Hepatocyte (in vitro differentiated cells): ENCODE measurements around the gene FAM167B. TPM values are rescaled to one million over a fixed set of nuclear protein-coding genes. Genes with fewer than 3 reads are reported as not detected.

ENCODE experiments used
- DNase-seq: peaks from one replicate; pipeline ENCODE4 v3.0.0-alpha.2; 2016; ENCODE audit warnings: low spot score
- H2AFZ ChIP-seq: fragments of 200-600 bp; sonication (generic); 2 replicates; pipeline ENCODE4 v1.6.0; 2016; ENCODE audit warnings: antibody characterized with exemption, mild to moderate bottlenecking
- H3K27ac ChIP-seq: fragments of 200-600 bp; sonication (generic); 2 replicates; pipeline ENCODE4 v1.5.1; 2016; ENCODE audit warnings: mild to moderate bottlenecking
- H3K27me3 ChIP-seq: fragments of 200-600 bp; sonication (generic); 2 replicates; pipeline ENCODE4 v1.6.1; 2016
- H3K36me3 ChIP-seq: fragments of 200-600 bp; sonication (generic); replicated peaks from 2 replicates; pipeline ENCODE4 v1.5.1; 2016; ENCODE audit warnings: low read depth; ENCODE audit not compliant: insufficient read depth
- H3K4me1 ChIP-seq: fragments of 200-600 bp; sonication (generic); 2 replicates; pipeline ENCODE4 v1.5.1; 2016; ENCODE audit warnings: mild to moderate bottlenecking, moderate library complexity; ENCODE audit not compliant: insufficient read depth
- H3K4me2 ChIP-seq: fragments of 200-600 bp; sonication (generic); 2 replicates; pipeline ENCODE4 v1.6.0; 2016
- H3K4me3 ChIP-seq: fragments of 200-600 bp; sonication (generic); 2 replicates; pipeline ENCODE4 v1.5.1; 2016; ENCODE audit warnings: mild to moderate bottlenecking
- H3K79me2 ChIP-seq: fragments of 200-600 bp; sonication (generic); 2 replicates; pipeline ENCODE4 v1.6.0; 2017; ENCODE audit warnings: mild to moderate bottlenecking
- H3K9me2 ChIP-seq: fragments of 200-600 bp; sonication (generic); replicated peaks from 2 replicates; pipeline ENCODE4 v1.6.0; 2017; ENCODE audit warnings: mild to moderate bottlenecking; ENCODE audit not compliant: insufficient read depth
- H3K9me3 ChIP-seq: fragments of 200-600 bp; sonication (generic); 2 replicates; pipeline ENCODE4 v1.5.1; 2016; ENCODE audit warnings: low read depth, mild to moderate bottlenecking
- H4K20me1 ChIP-seq: fragments of 200-600 bp; sonication (generic); 2 replicates; pipeline ENCODE4 v1.6.0; 2016; ENCODE audit warnings: mild to moderate bottlenecking; ENCODE audit not compliant: insufficient read depth, poor library complexity, severe bottlenecking
- EZH2 ChIP-seq: fragments of 200-600 bp; sonication (generic); IDR thresholded peaks from 2 replicates; pipeline ENCODE4 v1.6.1; 2016; ENCODE audit warnings: antibody characterized with exemption, mild to moderate bottlenecking, borderline replicate concordance
- EZH2phosphoT487 ChIP-seq: fragments of 200-600 bp; sonication (generic); IDR thresholded peaks from one replicate; pipeline ENCODE4 v1.6.1; 2018; ENCODE audit warnings: antibody characterized with exemption, mild to moderate bottlenecking, low read depth, moderate library complexity; ENCODE audit not compliant: unreplicated experiment, severe bottlenecking
- WGBS: methylation state at CpG from one replicate; pipeline ENCODE4 v1.1.6; 2016; ENCODE audit warnings: low lambda C conversion rate; ENCODE audit errors: missing lambda C conversion rate; 5-methylcytosine and 5-hydroxymethylcytosine counted together
- polyA plus RNA-seq: library from polyadenylated mRNA; unstranded; fragments of >200 nt; fragmentation: Nextera tagmentation; extraction: Ambion mirVana; gene quantifications from 2 replicates; pipeline ENCODE4 v1.2.1, GENCODE V29; 2016
- total RNA-seq: library from RNA; depleted of rRNA; stranded (reverse); fragments of >200 nt; gene quantifications from 2 replicates; pipeline ENCODE4 v1.2.3, GENCODE V29; 2014
- TF ChIP-seq, protein P1 (sequence below): fragments of 200-600 bp; sonication (generic); IDR thresholded peaks from 2 replicates; pipeline ENCODE4 v1.5.1; 2016; ENCODE audit warnings: antibody characterized with exemption, mild to moderate bottlenecking; ENCODE audit not compliant: poor library complexity

FAM167B gene
- total and polyA plus RNA-seq, 2 experiments from 2014 or later, result 0.53 to 0.75 TPM

- no peak overlapping the region for H3K4me3 ChIP-seq
- H3K79me2 ChIP-seq, result peaks cover 19% of the 10 kb centered on the region
- H3K36me3 ChIP-seq, result no peaks in the 10 kb centered on the region
- H2AFZ ChIP-seq, result no peak overlapping the region
- 96% methylated on average over 5 of the region's 5 CpGs for WGBS
- H3K4me2 ChIP-seq, result no peak overlapping the region
- H4K20me1 ChIP-seq, result no peaks in the 10 kb centered on the region
- peaks cover 12% of the 10 kb centered on the region for H3K4me1 ChIP-seq
- TF ChIP-seq EZH2phosphoT487, result no peak
- TF ChIP-seq EZH2, result no peak
- TF ChIP-seq, protein P1, sequence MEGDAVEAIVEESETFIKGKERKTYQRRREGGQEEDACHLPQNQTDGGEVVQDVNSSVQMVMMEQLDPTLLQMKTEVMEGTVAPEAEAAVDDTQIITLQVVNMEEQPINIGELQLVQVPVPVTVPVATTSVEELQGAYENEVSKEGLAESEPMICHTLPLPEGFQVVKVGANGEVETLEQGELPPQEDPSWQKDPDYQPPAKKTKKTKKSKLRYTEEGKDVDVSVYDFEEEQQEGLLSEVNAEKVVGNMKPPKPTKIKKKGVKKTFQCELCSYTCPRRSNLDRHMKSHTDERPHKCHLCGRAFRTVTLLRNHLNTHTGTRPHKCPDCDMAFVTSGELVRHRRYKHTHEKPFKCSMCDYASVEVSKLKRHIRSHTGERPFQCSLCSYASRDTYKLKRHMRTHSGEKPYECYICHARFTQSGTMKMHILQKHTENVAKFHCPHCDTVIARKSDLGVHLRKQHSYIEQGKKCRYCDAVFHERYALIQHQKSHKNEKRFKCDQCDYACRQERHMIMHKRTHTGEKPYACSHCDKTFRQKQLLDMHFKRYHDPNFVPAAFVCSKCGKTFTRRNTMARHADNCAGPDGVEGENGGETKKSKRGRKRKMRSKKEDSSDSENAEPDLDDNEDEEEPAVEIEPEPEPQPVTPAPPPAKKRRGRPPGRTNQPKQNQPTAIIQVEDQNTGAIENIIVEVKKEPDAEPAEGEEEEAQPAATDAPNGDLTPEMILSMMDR, result no peak
- peak overlapping the region; percentile 83 for H3K27ac ChIP-seq
- no peaks in the 10 kb centered on the region for H3K9me3 ChIP-seq
- H3K27me3 ChIP-seq, result no peaks in the 10 kb centered on the region
- DNase-seq, result no peak
- H3K9me2 ChIP-seq, result no peaks in the 10 kb centered on the region
Measured at GRCh38 chr1:32216566-32216965, 30.5 kb upstream of the FAM167B start.

GRCh38 chr1:32219022-32219421 lies 28.0 kb upstream of the FAM167B start:
- Histone ChIP-seq H3K36me3 (no peaks in the 10 kb centered on the region), H3K9me3 (no peaks in the 10 kb centered on the region), H3K4me3 (no peak overlapping the region), H3K79me2 (peaks cover 40% of the 10 kb centered on the region), H3K4me1 (peaks cover 24% of the 10 kb centered on the region), H3K27me3 (no peaks in the 10 kb centered on the region), H3K27ac (no peak overlapping the region), H2AFZ (no peak overlapping the region), H3K9me2 (no peaks in the 10 kb centered on the region), H4K20me1 (no peaks in the 10 kb centered on the region), H3K4me2 (no peak overlapping the region)
- 83% methylated on average over 7 of the region's 7 CpGs for WGBS
- DNase-seq, result no peak
- TF ChIP-seq EZH2phosphoT487, result no peak
- TF ChIP-seq, protein P1, result no peak
- TF ChIP-seq EZH2, result no peak

DNA sequence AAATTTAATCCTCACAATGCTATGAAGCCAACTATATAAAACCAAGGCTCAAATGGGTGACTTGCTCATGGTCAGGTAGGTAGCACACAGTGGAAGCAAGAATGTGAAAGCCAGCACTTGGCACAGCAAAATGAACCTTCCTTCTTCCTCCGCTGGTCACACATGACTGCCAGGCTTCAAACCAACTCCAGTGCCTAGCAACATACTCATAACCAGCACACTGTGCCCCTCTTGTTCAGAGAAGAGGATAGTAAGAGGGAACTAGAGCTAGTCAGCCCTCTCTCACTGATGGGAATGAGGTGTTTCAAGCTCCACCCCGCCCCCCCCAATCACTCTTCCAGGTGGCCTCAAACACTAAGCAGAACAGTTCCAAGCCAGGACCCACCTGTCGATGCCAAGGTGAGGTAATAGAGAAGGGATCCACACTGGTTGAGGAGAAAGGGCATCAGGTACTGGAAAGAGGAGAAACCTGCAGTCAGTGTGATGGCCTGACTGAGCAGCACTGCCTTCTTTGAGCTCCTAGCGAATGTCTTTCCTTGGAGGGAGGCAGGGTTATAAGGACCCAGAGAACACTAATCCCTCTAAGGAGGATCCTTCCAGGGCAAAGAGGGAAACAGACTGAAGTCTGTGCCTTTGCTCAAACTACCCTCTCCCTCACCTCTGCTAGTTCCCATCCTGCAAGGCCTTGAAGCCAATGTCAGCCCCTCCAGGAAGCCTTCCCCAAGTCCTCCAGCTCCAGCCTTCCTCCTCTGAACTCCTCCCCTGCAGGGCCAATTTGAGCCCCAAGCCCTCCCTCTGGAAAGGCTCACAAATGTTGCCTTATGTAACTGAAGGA lies 26.1 kb upstream of the FAM167B start:
- no peaks in the 10 kb centered on the region for H3K9me2 ChIP-seq
- WGBS, result 87% methylated on average over 4 of the region's 4 CpGs
- H3K79me2 ChIP-seq, result peaks cover 44% of the 10 kb centered on the region
- peaks cover 24% of the 10 kb centered on the region for H3K4me1 ChIP-seq
- no peaks in the 10 kb centered on the region for H4K20me1 ChIP-seq
- peak; percentile 5 for DNase-seq
- no peaks in the 10 kb centered on the region for H3K36me3 ChIP-seq
- no peaks in the 10 kb centered on the region for H3K27me3 ChIP-seq
- no peaks in the 10 kb centered on the region for H3K9me3 ChIP-seq
- H3K27ac ChIP-seq, result peak overlapping the region; percentile 97
- TF ChIP-seq, protein P1, result no peak
- TF ChIP-seq EZH2phosphoT487, result no peak
- no peak for TF ChIP-seq EZH2
- H2AFZ ChIP-seq, result no peak overlapping the region
- no peak overlapping the region for H3K4me3 ChIP-seq
- H3K4me2 ChIP-seq, result peak overlapping the region; percentile 94
